PFSK-1 (cell line): ENCODE data around the gene DEPDC1B.

Experiments used
- POLR2AphosphoS5 ChIP-seq: IDR thresholded peaks from 2 replicates; pipeline ENCODE4 v1.6.1; 2012; ENCODE audit warnings: low read depth, mild to moderate bottlenecking, control low read depth, low read length, moderate library complexity
- SIN3A ChIP-seq: IDR thresholded peaks from 2 replicates; pipeline ENCODE4 v1.6.1; 2012; ENCODE audit warnings: mild to moderate bottlenecking, low read length, moderate library complexity, borderline replicate concordance; ENCODE audit not compliant: insufficient read depth

- TF ChIP-seq SIN3A, result no peak
- TF ChIP-seq POLR2AphosphoS5, result no peak
Observed at GRCh38 chr5:60551250-60551649, 148.7 kb downstream of the DEPDC1B start.
